K562 (cell line): ENCODE results near the gene MLLT6. TPM values are rescaled to one million over a fixed set of nuclear protein-coding genes. Genes with fewer than 3 reads are reported as not detected.

Source experiments
- ATAC-seq: fragments of 200-7000 bp; cut with Tn5 transposase; 3 replicates; pipeline ENCODE4 v1.9.1; 2020; ENCODE audit warnings: moderate library complexity
- BruUV-seq: library from RNA; stranded (reverse); fragments of 400-500 nt; replicated peaks from 2 replicates; lab custom pipeline; 2021; lab: Mats Ljungman, UMichigan
- CTCF ChIA-PET: fragments of 300-600 bp; formaldehyde crosslinking; extraction: SDS; loops from one replicate; lab custom pipeline; 2021; ENCODE audit warnings: low intra/inter-chr PET ratio; lab: Yijun Ruan, JAX
- POLR2A ChIA-PET: fragments of 300-600, 350-650 bp; sonication (Branson Sonifier 250); formaldehyde crosslinking; extraction: SDS; loops from one replicate; lab custom pipeline; 2021; ENCODE audit warnings: antibody characterized with exemption, inconsistent platforms; lab: Yijun Ruan, JAX
- DNase-seq, 4 experiments: peaks; one replicate each; pipeline versions ENCODE4 v3.0.0 to v3.0.0-alpha.2; 2011 to 2018; ENCODE audit warnings: low spot score in 3 of 4, mixed read lengths in 3 of 4; ENCODE audit errors: extremely low read depth in 1 of 4
- FAIRE-seq: peaks from 2 replicates; lab custom pipeline; 2011; peaks lifted over from hg19 to GRCh38; lab: Jason Lieb, UNC
- H2AFZ ChIP-seq: 2 replicates; pipeline ENCODE4 v1.6.0; 2011; ENCODE audit warnings: low read depth, low read length, control low read depth, inconsistent platforms
- H3K27ac ChIP-seq: fragments of 200-600 bp; 3 replicates; pipeline ENCODE4 v1.8.0; 2011; ENCODE audit warnings: low read depth, mild to moderate bottlenecking, control low read depth, inconsistent platforms, low read length, moderate library complexity, mixed read lengths; ENCODE audit errors: extremely low read depth
- H3K27me3 ChIP-seq, 2 experiments: fragments of 300-600 bp in 1 of 2; 2 replicates in 1 of 2; 3 replicates in 1 of 2; pipeline versions ENCODE4 v1.6.0 to v1.8.0; 2011; ENCODE audit warnings: inconsistent platforms in 2 of 2, low read length in 2 of 2, mild to moderate bottlenecking in 1 of 2, mixed read lengths in 1 of 2, moderate library complexity in 1 of 2; ENCODE audit not compliant: control insufficient read depth in 2 of 2, insufficient read depth in 2 of 2
- H3K36me3 ChIP-seq: fragments of 300-600 bp; 3 replicates; pipeline ENCODE4 v1.8.0; 2011; ENCODE audit warnings: mild to moderate bottlenecking, low read length, inconsistent platforms; ENCODE audit not compliant: control insufficient read depth, insufficient read depth
- H3K4me1 ChIP-seq, 2 experiments: fragments of 200-600 bp in 1 of 2; replicated peaks in 1 of 2; 2 replicates in 1 of 2; 3 replicates in 1 of 2; pipeline versions ENCODE4 v1.5.1 to v1.8.0; 2011; ENCODE audit warnings: inconsistent platforms in 2 of 2, low read length in 2 of 2, mild to moderate bottlenecking in 1 of 2, mixed read lengths in 1 of 2, moderate library complexity in 1 of 2; ENCODE audit not compliant: control insufficient read depth in 2 of 2, insufficient read depth in 2 of 2
- H3K4me2 ChIP-seq: 2 replicates; pipeline ENCODE4 v1.6.1; 2011; ENCODE audit warnings: low read length, control low read depth, inconsistent platforms, mixed read lengths; ENCODE audit not compliant: insufficient read depth
- H3K4me3 ChIP-seq: fragments of 200-600 bp; sonication (generic), shearing (Covaris generic); 2 replicates; pipeline ENCODE4 v1.5.1; 2016; ENCODE audit warnings: control low read depth, inconsistent platforms
- H3K79me2 ChIP-seq: fragments of 200-600 bp; 3 replicates; pipeline ENCODE4 v1.8.0; 2011; ENCODE audit warnings: low read length, inconsistent platforms; ENCODE audit not compliant: control insufficient read depth, insufficient read depth
- H3K9ac ChIP-seq, 2 experiments: 2 replicates each; pipeline versions ENCODE4 v1.6.0 to v1.6.1; 2011; ENCODE audit warnings: low read depth in 2 of 2, low read length in 2 of 2, control low read depth in 1 of 2, inconsistent platforms in 1 of 2, mild to moderate bottlenecking in 1 of 2, mixed read lengths in 1 of 2; ENCODE audit not compliant: insufficient read depth in 1 of 2
- H3K9me1 ChIP-seq: one replicate; pipeline ENCODE4 v1.6.0; 2011; ENCODE audit warnings: inconsistent platforms, mild to moderate bottlenecking, low read length, moderate library complexity; ENCODE audit not compliant: control insufficient read depth, insufficient read depth
- H3K9me3 ChIP-seq: replicated peaks from 2 replicates; pipeline ENCODE4 v1.5.1; 2011; ENCODE audit warnings: low read depth, low read length, inconsistent platforms; ENCODE audit not compliant: control insufficient read depth, insufficient read depth
- H4K20me1 ChIP-seq: replicated peaks from 2 replicates; pipeline ENCODE4 v1.6.1; 2011; ENCODE audit warnings: low read length, inconsistent platforms, mixed read lengths; ENCODE audit not compliant: control insufficient read depth, insufficient read depth
- CBFA2T2 ChIP-seq: fragments of 450-650 bp; conservative IDR thresholded peaks from 2 replicates; pipeline ENCODE4 v1.6.1; 2017; ENCODE audit warnings: mild to moderate bottlenecking
- CXXC5 ChIP-seq: fragments of 250-450 bp; sonication (Bioruptor Pico); IDR thresholded peaks from 2 replicates; pipeline ENCODE4 v1.8.0; 2022; ENCODE audit warnings: inconsistent platforms, mild to moderate bottlenecking, moderate library complexity
- GATAD2B ChIP-seq: fragments of 450-650 bp; IDR thresholded peaks from 2 replicates; pipeline ENCODE4 v1.6.1; 2017; ENCODE audit warnings: mild to moderate bottlenecking, borderline replicate concordance
- GMEB1 ChIP-seq: fragments of 250-450 bp; sonication (Bioruptor Pico); IDR thresholded peaks from 2 replicates; pipeline ENCODE4 v1.4.0; 2020; ENCODE audit warnings: mild to moderate bottlenecking
- HMGN3 ChIP-seq: IDR thresholded peaks from 2 replicates; pipeline ENCODE4 v1.6.1; 2011; ENCODE audit warnings: borderline replicate concordance, low read depth, mild to moderate bottlenecking, mixed read lengths, low read length; ENCODE audit not compliant: insufficient read length; ENCODE audit errors: extremely low read depth
- NEUROD1 ChIP-seq: fragments of 150-350 bp; IDR thresholded peaks from 2 replicates; pipeline ENCODE4 v1.6.1; 2014; ENCODE audit warnings: borderline replicate concordance, low read length, low read depth; ENCODE audit not compliant: partially characterized antibody
- NONO ChIP-seq, 2 experiments: fragments of 200-400 bp in 1 of 2; fragments of 450-650 bp in 1 of 2; formaldehyde crosslinking in 1 of 2; IDR thresholded peaks; 2 replicates each; pipeline ENCODE4 v1.6.1; 2017; ENCODE audit warnings: low read depth in 2 of 2, mild to moderate bottlenecking in 2 of 2, moderate library complexity in 2 of 2, low read length in 1 of 2
- POLR2G ChIP-seq: fragments of 200-400 bp; formaldehyde crosslinking; IDR thresholded peaks from 2 replicates; pipeline ENCODE4 v1.6.1; 2017; ENCODE audit warnings: low read depth, mild to moderate bottlenecking, antibody characterized with exemption, low read length, moderate library complexity
- RAD21 ChIP-seq, 2 experiments: fragments of 250-450 bp in 1 of 2; fragments of 450-650 bp in 1 of 2; sonication (Bioruptor Pico) in 1 of 2; formaldehyde crosslinking in 1 of 2; IDR thresholded peaks in 1 of 2; conservative IDR thresholded peaks in 1 of 2; 2 replicates each; pipeline versions ENCODE4 v1.4.0 to v1.8.0; 2020 to 2022; ENCODE audit warnings: mild to moderate bottlenecking in 2 of 2, moderate library complexity in 1 of 2
- VEZF1 ChIP-seq: fragments of 200-800 bp; sonication (Bioruptor generic); IDR thresholded peaks from 2 replicates; pipeline ENCODE4 v1.6.1; 2017; ENCODE audit warnings: missing genetic modification characterization, missing compliant biosample characterization
- ZC3H11A ChIP-seq: IDR thresholded peaks from 2 replicates; pipeline ENCODE4 v1.6.1; 2012; ENCODE audit warnings: low read depth, low read length, improper control_type of control experiment
- ZNF76 ChIP-seq: fragments of 250-450 bp; sonication (Bioruptor Pico); IDR thresholded peaks from 2 replicates; pipeline ENCODE4 v1.4.0; 2020; ENCODE audit warnings: mild to moderate bottlenecking, moderate library complexity, borderline replicate concordance
- WGBS: fragments of 100-300 bp; shearing (Covaris generic); methylation state at CpG from one replicate; pipeline ENCODE4 v1.1.6; 2016; ENCODE audit warnings: low coverage, mixed read lengths; ENCODE audit not compliant: insufficient coverage; ENCODE audit errors: missing lambda C conversion rate; 5-methylcytosine and 5-hydroxymethylcytosine counted together
- in situ Hi-C: fragments of 300-500 bp; cut with MboI; formaldehyde crosslinking; loops from 4 replicates; pipeline ENCODE4 v1.15.0; 2018; ENCODE audit warnings: inconsistent platforms, mixed read lengths
- intact Hi-C: fragments of 100-400 bp; cut with micrococcal nuclease; formaldehyde crosslinking; loops from 2 replicates; pipeline ENCODE4 v1.14.2; 2022
- polyA plus RNA-seq, 8 experiments: library from polyadenylated mRNA; depleted of rRNA in 4 of 8; stranded (reverse) in 5 of 8; unstranded in 3 of 8; fragments of >200 nt; fragmentation: Nextera tagmentation in 2 of 8; fragmentation: Illumina TruSeq in 1 of 8; extraction: Ambion mirVana in 2 of 8; extraction: Trizol in 1 of 8; gene quantifications; 2 replicates each; pipeline versions ENCODE4 v1.2.1 to v1.2.3, GENCODE V29; 2011 to 2014; ENCODE audit warnings: inconsistent platforms in 1 of 8, missing spikeins in 1 of 8
- total RNA-seq, 7 experiments: library from RNA; depleted of rRNA in 6 of 7; stranded (reverse); fragments of >200 nt in 6 of 7; fragmentation: Illumina TruSeq in 2 of 7; extraction: Trizol in 2 of 7; gene quantifications; 2 replicates each; pipeline versions ENCODE4 v1.2.1 to v1.2.3, GENCODE V29; 2011 to 2021; ENCODE audit warnings: low replicate concordance in 1 of 7

Gene MLLT6
- total and polyA plus RNA-seq, 9 of the 15 experiments (the other 6 are each of a cell fraction or from before 2014, with no cell fraction given), result 3.1 to 71.7 (median 30.0) TPM

- peak within 1 kb of the TSS; percentile 55 for H3K4me3 ChIP-seq
- FAIRE-seq (no peak), DNase-seq (peak; percentile 93 to 95 (median 94)), ATAC-seq (peak; percentile 90)
- H2AFZ ChIP-seq, result peak within 1 kb of the TSS; percentile 89
- H3K9ac ChIP-seq, result peak within 1 kb of the TSS; percentile 70 to 96
- no peaks in the 10 kb centered on the region for H3K27me3 ChIP-seq
- WGBS, result 4% methylated on average over 25 of the region's 92 CpGs
- H3K9me1 ChIP-seq, result peaks cover 3% of the 10 kb centered on the region
- H3K79me2 ChIP-seq, result peaks cover 24% of the 10 kb centered on the region
- peak within 1 kb of the TSS; percentile 72 for H3K27ac ChIP-seq
- ChIA-PET POLR2A (interaction anchor here (0.5 to 2.4 kb wide), 4 partner anchors 12 to 175 kb away, joined by 3 to 13 read pairs (median 5); no protein-coding TSS in a partner anchor), CTCF (interaction anchor here (0.9 to 1.7 kb wide), 2 partner anchors 28 to 53 kb away, joined by 3 read pairs; no protein-coding TSS in a partner anchor)
- intact Hi-C loops (loop anchor here (1.0 kb wide), 1 partner anchor 53 kb away; no protein-coding TSS in a partner anchor), in situ Hi-C loops (loop anchor here (5.0 kb wide), 1 partner anchor 53 kb away; no protein-coding TSS in a partner anchor)
- H3K4me1 ChIP-seq, result peaks cover 46 to 76% of the 10 kb centered on the region in 2 experiments
- peaks cover 37% of the 10 kb centered on the region; the same call in 2 of the 3 replicates for H3K36me3 ChIP-seq
- H4K20me1 ChIP-seq, result no peaks in the 10 kb centered on the region
- H3K9me3 ChIP-seq, result no peaks in the 10 kb centered on the region
- no TSS peak for BruUV-seq
- peak within 1 kb of the TSS; percentile 88 for H3K4me2 ChIP-seq
- peak; percentile 95 for TF ChIP-seq CXXC5 (CRISPR knock-in tag)
- TF ChIP-seq CBFA2T2, result no peak
- TF ChIP-seq ZNF76 (CRISPR knock-in tag), result no peak
- peak; percentile 31 for TF ChIP-seq NEUROD1
- peak in 1 of 2 experiments; percentile 61; a peak in 2 of 4 replicates for TF ChIP-seq RAD21 (CRISPR knock-in tag; conservative IDR thresholded peaks at IDR 0.05 in 1 of 2, IDR thresholded peaks at IDR 0.05 in 1 of 2)
- TF ChIP-seq HMGN3, result peak; percentile 94
- TF ChIP-seq GMEB1 (CRISPR knock-in tag), result peak; percentile 89
- TF ChIP-seq GATAD2B, result peak; percentile 98
- peak; percentile 80 for TF ChIP-seq POLR2G
- no peak for TF ChIP-seq ZC3H11A
- peak; percentile 95 for TF ChIP-seq VEZF1
- TF ChIP-seq NONO (IDR thresholded peaks at IDR 0.05; ENCODE audit: low read depth in 2 of 2, low read length in 1 of 2), result peak in 1 of 2 experiments; percentile 87; a peak in 3 of 4 replicates
These were observed 24.9 kb downstream of the MLLT6 start, which contains the start of gene CISD3 for GRCh38 chr17:38729886-38730525. TSS of gene CISD3 (plus strand) at chr17:38730341. CDS start at chr17:38730359, 18 bp downstream.
